Panc1 (cell line): ENCODE results near the gene AGFG1. TPM values are rescaled to one million over a fixed set of nuclear protein-coding genes. Genes with fewer than 3 reads are reported as not detected.

Experiments
- ATAC-seq: fragments of 200-7000 bp; cut with Tn5 transposase; 2 replicates; pipeline ENCODE4 v1.9.1; 2020; ENCODE audit warnings: mild to moderate bottlenecking, moderate library complexity
- BruUV-seq: library from RNA; stranded (reverse); fragments of 400-500 nt; replicated peaks from 2 replicates; lab custom pipeline; 2021; lab: Mats Ljungman, UMichigan
- CTCF ChIA-PET: fragments of 300-600 bp; sonication (Branson Sonifier 250); formaldehyde crosslinking; loops from one replicate; lab custom pipeline; 2022; ENCODE audit warnings: antibody characterized with exemption; lab: Charles Lee
- POLR2A ChIA-PET: fragments of 300-600 bp; sonication (Branson Sonifier 250); formaldehyde crosslinking; loops from one replicate; lab custom pipeline; 2022; ENCODE audit warnings: antibody characterized with exemption; lab: Charles Lee
- DNase-seq: peaks from one replicate; pipeline ENCODE4 v3.0.0-alpha.2; 2010; ENCODE audit warnings: low read depth, low spot score
- H3K27ac ChIP-seq: 2 replicates; pipeline ENCODE4 v1.5.1; 2011; ENCODE audit warnings: mild to moderate bottlenecking, low read length, inconsistent platforms
- H3K27me3 ChIP-seq: fragments of 200-500 bp; sonication (Bioruptor generic); 2 replicates; pipeline ENCODE4 v1.6.0; 2014; ENCODE audit warnings: low read length, inconsistent platforms; ENCODE audit not compliant: control insufficient read depth, insufficient read depth
- H3K36me3 ChIP-seq: fragments of 200-500 bp; sonication (Bioruptor generic); 2 replicates; pipeline ENCODE4 v1.5.1; 2014; ENCODE audit warnings: inconsistent platforms, mild to moderate bottlenecking, low read length, moderate library complexity; ENCODE audit not compliant: control insufficient read depth, insufficient read depth
- H3K4me1 ChIP-seq: 2 replicates; pipeline ENCODE4 v1.5.1; 2011; ENCODE audit warnings: inconsistent platforms, mild to moderate bottlenecking, low read length, moderate library complexity; ENCODE audit not compliant: control insufficient read depth, insufficient read depth
- H3K4me3 ChIP-seq, 2 experiments: 2 replicates each; pipeline ENCODE4 v1.5.1; 2011 to 2012; ENCODE audit warnings: low read depth in 2 of 2, low read length in 2 of 2, mild to moderate bottlenecking in 2 of 2, inconsistent platforms in 1 of 2, moderate library complexity in 1 of 2
- H3K9me3 ChIP-seq: fragments of 200-500 bp; sonication (Bioruptor generic); 2 replicates; pipeline ENCODE4 v1.5.1; 2014; ENCODE audit warnings: low read depth, mild to moderate bottlenecking, inconsistent platforms, low read length, moderate library complexity; ENCODE audit not compliant: control insufficient read depth, insufficient read depth
- POLR2AphosphoS5 ChIP-seq: IDR thresholded peaks from 2 replicates; pipeline ENCODE4 v1.6.1; 2012; ENCODE audit warnings: mild to moderate bottlenecking, low read depth, low read length, moderate library complexity
- SIN3A ChIP-seq: IDR thresholded peaks from 2 replicates; pipeline ENCODE4 v1.6.1; 2012; ENCODE audit warnings: low read depth, mild to moderate bottlenecking, low read length, moderate library complexity, borderline replicate concordance; ENCODE audit not compliant: insufficient read depth
- TCF7L2 ChIP-seq: IDR thresholded peaks from 2 replicates; pipeline ENCODE4 v1.6.1; 2011; ENCODE audit warnings: mild to moderate bottlenecking, low read depth, low read length, inconsistent platforms
- in situ Hi-C: cut with HindIII; loops from 2 replicates; pipeline ENCODE4 v1.10.0; 2016; ENCODE audit warnings: low sequenced_read_pairs, low pct_unique_long_range_greater_than_20kb
- intact Hi-C: fragments of 100-400 bp; cut with micrococcal nuclease; formaldehyde crosslinking; loops from one replicate; pipeline ENCODE4 v1.10.0; 2022; ENCODE audit not compliant: unreplicated experiment
- total RNA-seq: library from RNA; stranded (reverse); gene quantifications from one replicate; pipeline ENCODE4 v1.2.1, GENCODE V29; 2021; ENCODE audit not compliant: unreplicated experiment
- TF ChIP-seq, protein P1 (sequence below): fragments of 450-650 bp; IDR thresholded peaks from 2 replicates; pipeline ENCODE4 v1.5.1; 2017; ENCODE audit warnings: mild to moderate bottlenecking
- TF ChIP-seq, protein P2 (sequence below), 2 experiments: IDR thresholded peaks; 2 replicates each; pipeline ENCODE4 v1.6.1; 2011 to 2012; ENCODE audit warnings: low read depth in 2 of 2, control low read depth in 1 of 2, low read length in 1 of 2, mild to moderate bottlenecking in 1 of 2, moderate library complexity in 1 of 2; ENCODE audit not compliant: insufficient read depth in 1 of 2

AGFG1 gene
- total RNA-seq, 1 experiment from 2014 or later: 98.5 TPM

DNA sequence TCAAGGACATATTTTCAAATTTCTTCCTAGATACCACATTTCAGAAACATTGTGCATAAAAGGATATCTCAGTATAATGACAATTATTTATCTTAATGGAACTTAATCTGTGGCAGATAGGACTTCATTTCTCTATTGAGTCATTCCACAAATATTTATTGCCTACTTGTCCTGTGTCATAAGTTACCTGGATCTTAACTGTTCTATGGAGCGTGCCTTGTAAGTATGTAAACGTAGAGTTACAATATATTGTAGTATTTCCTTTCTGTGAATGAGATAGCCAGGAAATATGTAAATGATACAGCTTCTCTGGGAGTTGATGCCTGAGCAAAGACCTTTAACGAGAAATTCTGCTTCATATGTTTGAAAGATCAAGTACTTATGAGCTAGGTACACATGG lies 2.5 kb downstream of the AGFG1 start:
- TF ChIP-seq, protein P1, sequence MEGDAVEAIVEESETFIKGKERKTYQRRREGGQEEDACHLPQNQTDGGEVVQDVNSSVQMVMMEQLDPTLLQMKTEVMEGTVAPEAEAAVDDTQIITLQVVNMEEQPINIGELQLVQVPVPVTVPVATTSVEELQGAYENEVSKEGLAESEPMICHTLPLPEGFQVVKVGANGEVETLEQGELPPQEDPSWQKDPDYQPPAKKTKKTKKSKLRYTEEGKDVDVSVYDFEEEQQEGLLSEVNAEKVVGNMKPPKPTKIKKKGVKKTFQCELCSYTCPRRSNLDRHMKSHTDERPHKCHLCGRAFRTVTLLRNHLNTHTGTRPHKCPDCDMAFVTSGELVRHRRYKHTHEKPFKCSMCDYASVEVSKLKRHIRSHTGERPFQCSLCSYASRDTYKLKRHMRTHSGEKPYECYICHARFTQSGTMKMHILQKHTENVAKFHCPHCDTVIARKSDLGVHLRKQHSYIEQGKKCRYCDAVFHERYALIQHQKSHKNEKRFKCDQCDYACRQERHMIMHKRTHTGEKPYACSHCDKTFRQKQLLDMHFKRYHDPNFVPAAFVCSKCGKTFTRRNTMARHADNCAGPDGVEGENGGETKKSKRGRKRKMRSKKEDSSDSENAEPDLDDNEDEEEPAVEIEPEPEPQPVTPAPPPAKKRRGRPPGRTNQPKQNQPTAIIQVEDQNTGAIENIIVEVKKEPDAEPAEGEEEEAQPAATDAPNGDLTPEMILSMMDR: no peak
- TF ChIP-seq SIN3A (no peak), POLR2AphosphoS5 (no peak), TCF7L2 (no peak)
- TF ChIP-seq, protein P2, sequence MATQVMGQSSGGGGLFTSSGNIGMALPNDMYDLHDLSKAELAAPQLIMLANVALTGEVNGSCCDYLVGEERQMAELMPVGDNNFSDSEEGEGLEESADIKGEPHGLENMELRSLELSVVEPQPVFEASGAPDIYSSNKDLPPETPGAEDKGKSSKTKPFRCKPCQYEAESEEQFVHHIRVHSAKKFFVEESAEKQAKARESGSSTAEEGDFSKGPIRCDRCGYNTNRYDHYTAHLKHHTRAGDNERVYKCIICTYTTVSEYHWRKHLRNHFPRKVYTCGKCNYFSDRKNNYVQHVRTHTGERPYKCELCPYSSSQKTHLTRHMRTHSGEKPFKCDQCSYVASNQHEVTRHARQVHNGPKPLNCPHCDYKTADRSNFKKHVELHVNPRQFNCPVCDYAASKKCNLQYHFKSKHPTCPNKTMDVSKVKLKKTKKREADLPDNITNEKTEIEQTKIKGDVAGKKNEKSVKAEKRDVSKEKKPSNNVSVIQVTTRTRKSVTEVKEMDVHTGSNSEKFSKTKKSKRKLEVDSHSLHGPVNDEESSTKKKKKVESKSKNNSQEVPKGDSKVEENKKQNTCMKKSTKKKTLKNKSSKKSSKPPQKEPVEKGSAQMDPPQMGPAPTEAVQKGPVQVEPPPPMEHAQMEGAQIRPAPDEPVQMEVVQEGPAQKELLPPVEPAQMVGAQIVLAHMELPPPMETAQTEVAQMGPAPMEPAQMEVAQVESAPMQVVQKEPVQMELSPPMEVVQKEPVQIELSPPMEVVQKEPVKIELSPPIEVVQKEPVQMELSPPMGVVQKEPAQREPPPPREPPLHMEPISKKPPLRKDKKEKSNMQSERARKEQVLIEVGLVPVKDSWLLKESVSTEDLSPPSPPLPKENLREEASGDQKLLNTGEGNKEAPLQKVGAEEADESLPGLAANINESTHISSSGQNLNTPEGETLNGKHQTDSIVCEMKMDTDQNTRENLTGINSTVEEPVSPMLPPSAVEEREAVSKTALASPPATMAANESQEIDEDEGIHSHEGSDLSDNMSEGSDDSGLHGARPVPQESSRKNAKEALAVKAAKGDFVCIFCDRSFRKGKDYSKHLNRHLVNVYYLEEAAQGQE (IDR thresholded peaks at IDR 0.05; ENCODE audit: insufficient read depth in 1 of 2, low read depth in 2 of 2, low read length in 1 of 2): no peak
- peak overlapping the region in 1 of 2 experiments; percentile 68; a peak in 3 of 4 replicates for H3K4me3 ChIP-seq
- DNase-seq (no peak), ATAC-seq (no peak)
- POLR2A ChIA-PET: no interaction called here
- in situ Hi-C loops (no loop called here), intact Hi-C loops (no loop called here)
- CTCF ChIA-PET: no interaction called here
- peaks cover 29% of the 10 kb centered on the region for H3K4me1 ChIP-seq
- peak overlapping the region; percentile 48; the same call in 1 of the 2 replicates for H3K27ac ChIP-seq
- H3K36me3 ChIP-seq: peaks cover 2% of the 10 kb centered on the region
- no peaks in the 10 kb centered on the region for H3K9me3 ChIP-seq
- H3K27me3 ChIP-seq: no peaks in the 10 kb centered on the region
- no TSS peak for BruUV-seq

DNA sequence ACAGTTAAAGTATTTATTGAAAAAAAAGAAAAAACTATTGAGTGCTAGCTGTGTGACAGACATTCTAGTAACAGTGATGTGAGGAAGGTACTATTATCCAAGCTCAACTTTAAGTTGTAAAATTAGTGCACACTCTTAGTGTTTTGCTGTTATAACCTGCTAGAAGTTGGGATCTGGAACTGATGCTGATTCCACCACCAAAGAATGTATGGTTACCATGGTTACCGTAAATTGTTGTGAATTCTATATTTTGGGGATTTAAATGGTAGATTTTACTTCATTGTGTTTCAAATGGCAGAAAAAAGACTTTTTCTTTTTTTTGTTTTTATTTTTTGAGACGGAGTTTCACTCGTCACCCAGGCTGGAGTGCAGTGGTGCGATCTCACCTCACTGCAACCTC lies 5.3 kb downstream of the AGFG1 start:
- Histone ChIP-seq H3K27ac (no peak overlapping the region), H3K4me1 (peaks cover 35% of the 10 kb centered on the region), H3K27me3 (no peaks in the 10 kb centered on the region), H3K4me3 (no peak overlapping the region), H3K9me3 (no peaks in the 10 kb centered on the region), H3K36me3 (peaks cover 2% of the 10 kb centered on the region)
- DNase-seq (no peak), ATAC-seq (no peak)
- in situ Hi-C loops: no loop called here
- POLR2A ChIA-PET: no interaction called here
- BruUV-seq: no TSS peak
- no peak for TF ChIP-seq SIN3A
- TF ChIP-seq, protein P2 (IDR thresholded peaks at IDR 0.05; ENCODE audit: insufficient read depth in 1 of 2, low read depth in 2 of 2, low read length in 1 of 2): no peak
- CTCF ChIA-PET: no interaction called here
- intact Hi-C loops: no loop called here
